Kidney (tissue), 14 donors: Measurements from ENCODE around the gene PPFIA1. TPM values are rescaled to one million over a fixed set of nuclear protein-coding genes. Genes with fewer than 3 reads are reported as not detected.
"Not testable (repeated sequence)": the region's sequence is repeated elsewhere in the genome, so short reads cannot be mapped to it uniquely, and the experiment has no call there.

Source experiments
- DNase-seq, 5 donors: peaks; one replicate each; pipeline ENCODE4 v3.0.0-alpha.2; 2013 to 2020
- FAIRE-seq: peaks from 2 replicates; lab custom pipeline; 2012; peaks lifted over from hg19 to GRCh38; lab: Jason Lieb, UNC
- H3K27ac ChIP-seq, 2 donors: one replicate each; pipeline ENCODE4 v1.7.0; 2013; ENCODE audit warnings: low read depth in 2 of 2, low read length in 2 of 2, inconsistent platforms in 1 of 2
- H3K27me3 ChIP-seq: one replicate; pipeline ENCODE4 v1.7.1; 2013; ENCODE audit warnings: low read length, inconsistent platforms; ENCODE audit not compliant: control insufficient read depth, insufficient read depth
- H3K36me3 ChIP-seq, 3 donors: one replicate each; pipeline versions ENCODE4 v1.7.0 to v1.7.1; 2013; ENCODE audit warnings: low read length in 3 of 3, control low read depth in 1 of 3, inconsistent platforms in 1 of 3; ENCODE audit not compliant: insufficient read depth in 3 of 3, control insufficient read depth in 2 of 3
- H3K4me1 ChIP-seq, 3 donors: one replicate each; pipeline versions ENCODE4 v1.7.0 to v1.7.1; 2013; ENCODE audit warnings: low read length in 3 of 3, inconsistent platforms in 1 of 3, low read depth in 1 of 3; ENCODE audit not compliant: control insufficient read depth in 2 of 3, insufficient read depth in 2 of 3
- H3K4me3 ChIP-seq, 3 donors: one replicate each; pipeline versions ENCODE4 v1.7.0 to v1.8.1; 2013; ENCODE audit warnings: low read length in 3 of 3, control low read depth in 1 of 3, inconsistent platforms in 1 of 3
- H3K9ac ChIP-seq, 3 donors: one replicate each; pipeline versions ENCODE4 v1.7.0 to v1.7.1; 2013; ENCODE audit warnings: low read length in 3 of 3, control low read depth in 1 of 3, inconsistent platforms in 1 of 3
- H3K9me3 ChIP-seq, 3 donors: one replicate each; pipeline versions ENCODE4 v1.7.0 to v1.7.1; 2013; ENCODE audit warnings: low read length in 3 of 3, control low read depth in 1 of 3, inconsistent platforms in 1 of 3; ENCODE audit not compliant: control insufficient read depth in 2 of 3, insufficient read depth in 1 of 3
- intact Hi-C: fragments of 100-400 bp; cut with DNase I; formaldehyde crosslinking; loops from one replicate; pipeline ENCODE4 v1.11.1; 2022
- polyA plus RNA-seq: library from polyadenylated mRNA; stranded (reverse); fragments of 350-450 nt; fragmentation: Illumina TruSeq; extraction: RNeasy Lipid Tissue Mini Kit (QIAGEN cat#74804); gene quantifications from one replicate; pipeline ENCODE4 v1.2.3, GENCODE V29; 2014; ENCODE audit warnings: low read depth, low replicate concordance; ENCODE audit not compliant: insufficient read depth
- total RNA-seq: library from RNA; stranded (reverse); fragmentation: NEBNext Ultra II Directional; extraction: Animal tissue kit (Norgen Biotek cat#: 25700); gene quantifications from one replicate; pipeline ENCODE4 v1.2.1, GENCODE V29; 2021
- TF ChIP-seq, protein P1 (sequence below): IDR thresholded peaks from 3 replicates; pipeline ENCODE4 v1.5.1; 2012; ENCODE audit warnings: mild to moderate bottlenecking, moderate library complexity, borderline replicate concordance; ENCODE audit not compliant: insufficient read depth; ENCODE audit errors: extremely low read depth
- donor health status: control.
- donor health status: control.
- donor health status: control.
- donor health status: control.
- donor health status: control.
- donor health status: DM: yes; HTN: yes; CAD: no.
- donor health status: Normal renal cell carcinoma (clear cell type).

Gene PPFIA1
- total and polyA plus RNA-seq, 2 donors from 2014 or later, result 19.1 to 53.0 TPM

GRCh38 chr11:70327717-70328116, 57.2 kb downstream of the PPFIA1 start:
- Histone ChIP-seq H3K9ac (no peak overlapping the region), H3K4me3 (no peak overlapping the region), H3K4me1 (peaks cover 3 to 15% (median 6%) of the 10 kb centered on the region in 3 donors), H3K27me3 (no peaks in the 10 kb centered on the region), H3K36me3 (peaks cover 5 to 31% (median 22%) of the 10 kb centered on the region in 3 donors), H3K9me3 (no peaks in the 10 kb centered on the region), H3K27ac (no peak overlapping the region)
- intact Hi-C loops, result no loop called here
- TF ChIP-seq, protein P1, sequence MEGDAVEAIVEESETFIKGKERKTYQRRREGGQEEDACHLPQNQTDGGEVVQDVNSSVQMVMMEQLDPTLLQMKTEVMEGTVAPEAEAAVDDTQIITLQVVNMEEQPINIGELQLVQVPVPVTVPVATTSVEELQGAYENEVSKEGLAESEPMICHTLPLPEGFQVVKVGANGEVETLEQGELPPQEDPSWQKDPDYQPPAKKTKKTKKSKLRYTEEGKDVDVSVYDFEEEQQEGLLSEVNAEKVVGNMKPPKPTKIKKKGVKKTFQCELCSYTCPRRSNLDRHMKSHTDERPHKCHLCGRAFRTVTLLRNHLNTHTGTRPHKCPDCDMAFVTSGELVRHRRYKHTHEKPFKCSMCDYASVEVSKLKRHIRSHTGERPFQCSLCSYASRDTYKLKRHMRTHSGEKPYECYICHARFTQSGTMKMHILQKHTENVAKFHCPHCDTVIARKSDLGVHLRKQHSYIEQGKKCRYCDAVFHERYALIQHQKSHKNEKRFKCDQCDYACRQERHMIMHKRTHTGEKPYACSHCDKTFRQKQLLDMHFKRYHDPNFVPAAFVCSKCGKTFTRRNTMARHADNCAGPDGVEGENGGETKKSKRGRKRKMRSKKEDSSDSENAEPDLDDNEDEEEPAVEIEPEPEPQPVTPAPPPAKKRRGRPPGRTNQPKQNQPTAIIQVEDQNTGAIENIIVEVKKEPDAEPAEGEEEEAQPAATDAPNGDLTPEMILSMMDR, result no peak
- DNase-seq (no peak), FAIRE-seq (no peak)

GRCh38 chr11:70328556-70328955, 58.1 kb downstream of the PPFIA1 start:
- intact Hi-C loops, result no loop called here
- H3K9ac ChIP-seq, result no peak overlapping the region
- H3K36me3 ChIP-seq, result peaks cover 5 to 39% (median 29%) of the 10 kb centered on the region in 3 donors
- DNase-seq (no peak), FAIRE-seq (no peak)
- H3K4me3 ChIP-seq, result no peak overlapping the region
- TF ChIP-seq, protein P1, result no peak
- H3K27ac ChIP-seq, result no peak overlapping the region
- no peaks in the 10 kb centered on the region for H3K9me3 ChIP-seq
- H3K4me1 ChIP-seq, result peaks cover 3 to 10% (median 5%) of the 10 kb centered on the region in 3 donors
- H3K27me3 ChIP-seq, result no peaks in the 10 kb centered on the region

- intact Hi-C loops, DNase-seq, H3K9ac ChIP-seq, H3K27ac ChIP-seq, FAIRE-seq, H3K9me3 ChIP-seq, H3K27me3 ChIP-seq, H3K4me3 ChIP-seq, H3K4me1 ChIP-seq: not testable (repeated sequence)
- H3K36me3 ChIP-seq, result peaks cover 7 to 64% (median 46%) of the 10 kb centered on the region in 3 donors
Observed at GRCh38 chr11:70331320-70331843, 60.9 kb downstream of the PPFIA1 start.

DNA sequence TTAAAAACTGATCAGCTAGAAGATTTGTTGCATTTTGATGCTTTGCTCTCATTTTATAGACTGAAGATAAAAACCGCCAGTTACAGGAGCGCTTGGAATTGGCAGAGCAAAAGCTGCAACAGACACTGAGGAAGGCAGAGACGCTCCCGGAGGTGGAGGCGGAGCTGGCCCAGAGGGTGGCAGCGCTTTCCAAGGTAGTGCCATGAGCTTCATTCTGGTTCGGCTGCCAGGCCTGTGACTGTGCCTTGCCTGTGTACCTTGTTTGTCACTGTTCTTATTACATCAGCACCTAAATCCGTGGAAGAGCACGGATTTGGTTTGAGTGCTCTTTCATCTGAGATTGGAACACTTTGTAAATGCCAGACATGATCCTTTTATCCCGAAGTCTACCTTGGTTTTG, 61.4 kb downstream of the PPFIA1 start:
- DNase-seq (no peak), FAIRE-seq (no peak)
- no peaks in the 10 kb centered on the region for H3K27me3 ChIP-seq
- no peaks in the 10 kb centered on the region for H3K9me3 ChIP-seq
- intact Hi-C loops, result no loop called here
- H3K4me1 ChIP-seq, result no peaks in the 10 kb centered on the region
- H3K36me3 ChIP-seq, result peaks cover 9 to 65% (median 47%) of the 10 kb centered on the region in 3 donors
- no peak overlapping the region for H3K4me3 ChIP-seq
- TF ChIP-seq, protein P1, result no peak
- H3K9ac ChIP-seq, result no peak overlapping the region
- no peak overlapping the region for H3K27ac ChIP-seq
